Medulla oblongata (tissue), 1 donor: ENCODE results near the gene TCP11.
A peak's percentile ranks its signal among the peaks of the same experiment; 100 is the strongest.

Experiments used
- DNase-seq: peaks from one replicate; pipeline ENCODE4 v3.0.0-alpha.2; 2015; ENCODE audit errors: extremely low spot score

The TCP11 gene

DNA sequence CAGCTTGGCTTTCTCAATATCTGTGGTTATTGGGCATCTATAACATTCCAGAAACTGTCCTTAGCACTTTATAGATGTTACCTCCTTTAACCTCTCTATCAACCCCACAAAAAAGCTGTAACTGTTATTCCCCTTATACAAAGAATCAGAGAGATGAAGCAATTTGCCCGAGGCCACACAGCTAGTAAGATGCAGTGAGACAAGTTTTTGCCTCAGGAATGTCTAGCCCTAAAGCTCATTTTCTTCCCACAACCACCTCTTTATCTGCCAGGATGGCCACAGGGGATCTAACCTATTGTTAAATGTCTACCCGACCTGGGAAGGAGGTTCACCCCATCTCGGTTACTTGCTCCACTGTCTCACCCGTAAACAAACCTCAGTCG lies 31.9 kb upstream of the TCP11 start:
- DNase-seq: no peak

DNA sequence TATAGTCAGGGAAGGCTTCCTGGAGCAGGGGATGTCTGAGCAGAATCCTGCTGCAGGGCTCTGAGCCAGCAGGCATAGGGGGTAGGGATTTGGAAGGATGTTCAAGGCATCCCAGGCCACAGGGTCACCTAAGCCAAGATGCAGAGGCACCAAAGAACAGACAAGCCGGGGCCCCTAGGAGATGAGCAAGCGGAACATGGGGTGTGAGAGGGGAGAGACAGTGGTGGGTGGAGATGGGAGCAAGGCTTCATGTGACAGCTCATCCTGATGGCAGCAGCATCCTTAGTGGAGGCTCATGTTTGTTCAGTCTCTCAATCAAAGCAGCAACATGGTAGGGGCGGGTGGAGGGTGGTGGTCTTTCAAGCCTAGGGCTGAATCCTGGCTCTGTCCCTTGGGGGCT lies 29.8 kb upstream of the TCP11 start:
- no peak for DNase-seq

DNA sequence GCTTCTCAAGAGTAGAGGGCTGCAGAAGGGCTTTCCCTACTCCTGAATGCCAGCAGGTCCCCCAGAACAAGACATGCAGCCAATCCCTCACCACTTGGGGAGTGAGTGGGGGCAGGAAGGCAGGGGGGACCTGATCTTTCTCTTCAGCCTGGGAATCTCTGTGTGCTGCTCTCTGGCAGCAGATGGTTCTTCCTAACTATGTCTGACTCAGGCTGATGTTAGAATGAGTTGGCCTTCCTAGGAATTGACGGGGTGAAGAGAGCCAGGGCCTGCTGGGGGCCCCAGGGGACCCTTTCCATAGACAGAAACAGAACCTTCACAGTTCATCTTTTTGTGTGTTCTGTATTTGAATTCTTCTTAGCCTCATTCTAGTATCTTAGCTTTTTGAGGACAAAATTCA lies 29.0 kb upstream of the TCP11 start:
- DNase-seq: no peak

DNA sequence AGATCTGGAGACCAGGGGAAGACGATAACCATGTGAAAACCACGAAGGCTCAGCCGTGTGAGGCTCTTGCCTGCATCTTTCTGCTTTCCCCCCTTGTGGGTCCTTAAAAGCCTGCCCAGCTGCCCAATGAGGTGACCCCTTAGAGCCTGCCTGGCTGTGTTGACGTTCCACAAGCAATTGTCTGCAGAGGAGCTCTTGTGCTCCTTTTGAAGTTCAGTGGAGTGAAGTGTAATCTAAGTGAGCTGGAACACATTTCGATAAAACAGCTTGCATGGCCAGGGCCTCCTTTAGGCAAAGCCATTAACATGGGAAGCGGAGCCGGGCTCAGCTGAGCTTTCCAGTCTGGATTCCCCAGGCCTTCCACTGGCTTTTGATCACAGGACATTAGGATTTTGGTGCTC lies 27.3 kb upstream of the TCP11 start:
- DNase-seq: peak; percentile 37

DNA sequence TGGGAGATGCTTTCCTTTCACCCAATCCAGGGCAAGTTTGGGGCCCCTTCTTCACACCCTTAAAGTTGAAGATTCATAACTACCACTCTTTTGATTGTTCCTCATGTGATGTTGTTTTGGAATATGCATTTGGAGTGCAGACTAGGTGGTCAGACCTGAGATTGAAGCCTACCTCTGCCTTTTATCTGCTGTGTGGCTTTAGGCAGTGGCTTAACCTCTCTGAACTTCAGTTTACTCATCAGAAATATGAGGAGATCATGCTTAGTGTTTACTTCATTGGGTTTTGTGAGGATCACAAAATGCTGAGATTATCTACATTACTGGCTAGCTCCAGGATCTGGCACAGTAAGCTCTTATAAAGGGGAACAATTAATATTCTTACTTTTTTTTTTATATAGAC lies 26.4 kb upstream of the TCP11 start:
- DNase-seq: no peak

DNA sequence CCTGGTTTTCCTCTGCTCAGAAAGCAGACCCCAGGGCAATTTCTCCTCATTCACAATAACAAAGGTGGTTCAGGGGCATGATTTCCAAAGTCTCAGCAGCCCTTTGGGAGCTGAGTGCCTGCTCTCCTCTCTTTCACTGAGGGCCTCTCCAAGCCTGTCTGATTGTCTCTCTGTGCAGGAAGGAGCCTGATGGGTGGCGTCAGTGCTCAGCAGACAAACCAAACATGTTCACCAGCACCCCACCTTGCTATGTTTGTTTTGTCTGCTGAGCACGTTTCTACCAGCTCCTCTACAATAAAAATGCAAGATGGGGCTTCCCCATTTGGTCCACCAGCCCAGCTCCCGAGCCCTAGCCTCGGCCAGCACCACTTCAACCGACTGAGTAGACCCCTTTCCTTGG lies 25.4 kb upstream of the TCP11 start:
- no peak for DNase-seq

DNA sequence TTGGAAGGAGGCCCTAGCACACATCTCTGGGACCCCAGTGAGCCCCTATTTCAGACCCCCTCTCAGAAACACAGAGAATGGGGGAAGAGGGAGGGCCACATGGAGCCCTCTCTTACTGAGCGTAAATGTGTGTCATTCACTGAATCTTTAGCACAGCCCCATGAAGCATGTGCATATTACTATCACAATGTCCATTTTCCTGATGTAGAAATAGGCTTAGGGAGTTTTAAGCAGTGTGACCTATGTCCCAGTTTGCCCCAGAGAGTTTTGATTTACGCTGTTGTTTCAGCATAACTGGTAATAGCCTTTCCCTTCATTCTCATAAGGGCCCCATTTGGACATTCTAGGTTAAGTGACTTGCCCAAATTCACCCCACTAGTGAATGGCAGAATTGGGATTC lies 25.0 kb upstream of the TCP11 start:
- no peak for DNase-seq

DNA sequence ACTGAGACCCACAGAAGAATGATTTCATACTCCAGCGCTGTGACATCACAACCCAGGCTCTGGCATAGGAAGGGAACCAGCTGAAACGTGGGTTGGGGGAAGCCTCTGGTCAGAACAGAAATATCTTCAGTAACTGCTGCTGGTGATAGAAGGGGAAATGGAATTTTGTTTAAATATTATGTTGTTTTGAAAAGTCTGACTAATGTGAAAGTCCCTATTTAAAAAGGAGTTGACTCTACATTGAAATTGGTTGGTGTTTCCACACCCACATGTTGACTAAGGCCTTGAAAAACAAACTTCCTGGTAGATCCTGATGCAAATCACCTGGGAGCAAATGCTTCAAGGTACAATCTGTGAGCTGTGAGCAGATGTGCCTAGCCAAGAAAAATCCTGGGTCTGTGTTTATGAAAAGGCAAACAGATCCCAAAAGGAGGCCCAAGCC lies 24.5 kb upstream of the TCP11 start:
- no peak for DNase-seq

DNA sequence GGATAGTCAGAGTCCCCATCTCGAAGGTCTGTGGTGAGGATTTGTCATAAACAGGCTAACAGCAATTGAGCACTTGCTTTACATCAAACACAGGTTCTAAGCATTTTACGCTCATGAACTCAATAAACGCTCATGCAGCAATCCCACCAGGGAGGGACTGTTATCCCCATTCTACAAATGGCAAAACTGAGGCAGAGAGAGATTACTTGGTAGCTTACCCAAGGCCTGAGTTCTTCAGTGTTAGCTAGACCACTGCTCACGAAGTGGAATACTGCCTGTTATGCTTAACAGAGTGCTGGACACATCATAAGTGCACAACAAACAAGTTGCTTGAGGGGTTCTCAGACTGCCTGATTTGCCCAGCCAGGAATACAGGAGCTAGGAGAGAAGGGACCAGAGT lies 23.7 kb upstream of the TCP11 start:
- no peak for DNase-seq

DNA sequence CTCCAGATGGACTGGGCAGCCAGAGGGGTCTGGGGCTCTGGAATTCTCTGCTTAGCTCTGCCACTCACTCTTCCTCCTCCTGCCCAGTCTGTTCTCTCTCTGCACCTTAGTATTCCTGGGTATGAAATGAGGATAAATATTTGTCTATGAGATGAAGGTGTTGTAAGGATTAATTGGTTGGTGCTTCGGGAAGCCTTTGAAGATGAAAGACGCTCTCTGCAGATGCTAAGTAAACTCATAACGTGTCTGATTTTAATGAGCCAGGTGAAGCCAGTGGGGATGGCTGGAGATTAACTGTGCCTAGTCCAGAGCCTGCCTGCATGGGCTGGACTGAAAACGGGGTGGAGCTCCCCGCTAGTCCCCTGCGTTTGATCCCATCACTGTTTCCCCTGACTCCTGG lies 23.1 kb upstream of the TCP11 start:
- no peak for DNase-seq

DNA sequence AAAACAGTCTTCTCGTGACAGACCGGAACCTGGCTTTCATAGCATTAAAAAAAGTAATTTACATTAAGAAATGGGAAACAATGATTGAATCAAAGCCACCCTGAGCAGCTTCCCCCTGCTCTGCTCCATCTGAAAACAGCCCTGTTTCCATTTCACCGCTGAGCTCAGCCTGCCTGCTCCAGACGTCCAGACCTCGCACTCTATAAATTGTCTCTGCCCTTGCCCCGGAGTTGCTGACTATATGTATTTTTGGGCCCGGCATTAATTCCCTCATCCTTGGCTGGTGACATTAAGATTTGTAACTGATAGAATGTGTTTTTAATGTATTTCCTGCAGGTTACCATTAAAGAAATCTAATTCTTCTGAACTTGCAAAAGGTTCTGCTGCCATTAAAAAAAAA lies 22.7 kb upstream of the TCP11 start:
- no peak for DNase-seq

DNA sequence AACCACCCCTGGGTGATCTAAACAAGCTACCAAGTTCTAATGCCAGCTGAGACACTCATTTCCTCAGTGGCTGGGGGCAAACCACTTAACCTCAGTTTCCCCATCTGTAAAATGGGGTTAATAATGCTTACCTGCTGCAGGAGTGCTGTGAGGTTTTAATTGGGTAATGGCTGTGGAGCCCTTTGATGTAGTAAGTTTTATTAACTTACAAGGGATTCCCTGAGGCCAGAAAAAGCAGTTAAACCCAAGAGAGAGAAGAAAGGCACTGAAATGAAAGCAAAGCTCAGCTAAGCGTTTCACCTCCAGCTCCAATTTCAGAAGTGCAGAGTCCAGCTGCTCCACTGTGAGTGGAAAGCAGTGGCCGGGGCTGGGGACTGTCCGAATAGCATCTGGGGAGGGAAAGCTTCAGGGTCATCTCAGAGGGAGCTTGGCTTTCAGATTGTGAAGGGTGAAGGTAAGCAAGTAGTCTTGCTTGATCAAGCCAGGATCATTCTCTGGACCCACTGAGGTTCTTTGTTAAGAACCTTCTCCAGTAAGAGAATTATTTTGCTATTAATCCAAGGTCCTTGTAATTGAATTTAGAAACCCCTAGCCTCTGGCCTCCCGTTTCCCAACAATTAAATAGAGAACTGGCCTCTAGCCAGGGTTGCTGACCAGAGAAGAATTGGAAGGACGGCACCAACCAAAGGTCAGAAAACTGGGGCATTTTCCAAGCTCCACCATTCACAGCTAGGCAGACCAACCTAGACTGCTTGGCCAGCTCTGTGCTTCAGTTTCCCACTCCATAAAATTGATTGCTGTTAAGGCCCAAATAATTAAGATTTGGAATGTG lies 20.9 kb upstream of the TCP11 start:
- peak; percentile 64 for DNase-seq

DNA sequence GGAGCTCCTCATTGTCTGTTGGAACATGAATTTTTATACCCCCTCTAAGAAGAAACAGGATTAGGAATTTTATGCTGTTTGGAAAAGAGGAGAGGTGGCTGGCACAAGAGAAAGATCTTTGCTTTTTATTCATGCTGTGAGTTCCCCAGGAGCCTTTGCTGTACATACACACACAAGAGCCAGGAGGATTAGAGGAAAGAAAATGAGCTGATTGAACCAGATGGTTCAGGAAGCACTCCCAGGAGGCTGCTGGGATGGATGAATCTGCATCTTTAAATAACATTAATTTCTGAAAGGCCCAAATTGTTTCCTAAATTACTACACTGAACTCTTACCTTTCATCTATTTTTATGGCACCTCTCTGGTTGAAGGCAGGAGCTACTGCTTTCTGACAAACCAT lies 20.1 kb upstream of the TCP11 start:
- no peak for DNase-seq

DNA sequence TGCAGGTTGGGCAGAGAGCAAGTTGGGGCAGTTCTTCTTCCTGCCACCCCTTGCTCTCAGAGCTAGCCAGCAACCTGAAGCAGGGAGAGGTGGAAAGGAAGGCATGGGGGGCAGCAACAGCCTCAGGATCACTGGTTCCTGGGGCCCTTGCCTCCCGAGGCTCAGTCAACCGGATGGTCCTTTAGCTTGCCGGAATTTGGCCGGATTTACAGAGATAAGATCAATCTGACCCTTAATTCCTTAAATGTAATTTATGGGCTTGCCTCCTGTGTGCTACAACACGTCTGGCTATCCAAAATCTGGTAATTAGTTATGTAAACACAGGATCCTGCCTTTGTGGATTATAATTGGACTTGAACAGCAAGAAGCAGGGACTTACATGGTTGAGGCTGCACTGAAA lies 19.5 kb upstream of the TCP11 start:
- no peak for DNase-seq

DNA sequence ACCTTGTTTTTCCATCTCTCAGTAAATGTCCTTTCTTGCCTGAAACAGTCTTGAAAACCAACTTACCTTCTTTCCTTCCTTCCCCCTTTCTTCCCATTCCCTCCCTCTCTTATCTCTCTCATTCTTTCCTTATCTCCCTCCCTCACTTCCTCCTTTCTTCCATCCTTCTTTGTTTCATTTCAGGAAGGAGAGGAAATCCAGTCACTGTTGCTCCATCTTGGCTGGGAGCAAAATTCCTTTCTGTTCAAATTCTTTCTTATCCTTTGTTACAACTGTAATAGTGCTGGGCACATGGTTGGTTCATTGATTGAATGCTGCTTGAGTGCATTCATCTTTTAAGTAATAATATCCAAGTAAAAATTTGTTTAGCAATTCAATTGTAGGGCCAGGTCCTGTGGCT lies 17.4 kb upstream of the TCP11 start:
- DNase-seq: no peak

DNA sequence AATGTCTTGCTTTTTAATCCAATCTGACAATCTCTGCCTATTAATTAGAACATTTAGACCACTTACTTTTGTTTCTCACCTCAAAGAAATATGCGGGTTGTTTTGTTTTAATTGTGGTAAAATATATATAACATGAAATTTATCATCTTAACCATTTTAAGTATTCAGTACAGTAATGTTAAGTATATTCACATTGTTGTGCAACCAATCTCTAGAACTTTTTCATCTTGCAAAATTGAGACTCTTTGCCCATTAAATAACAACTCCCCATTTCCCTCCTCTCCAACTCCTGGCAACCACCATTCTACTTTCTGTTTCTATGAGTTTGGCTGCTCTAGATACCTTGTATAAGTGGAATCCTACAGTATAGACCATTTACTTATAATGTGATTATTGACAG lies 13.8 kb upstream of the TCP11 start:
- DNase-seq: no peak

DNA sequence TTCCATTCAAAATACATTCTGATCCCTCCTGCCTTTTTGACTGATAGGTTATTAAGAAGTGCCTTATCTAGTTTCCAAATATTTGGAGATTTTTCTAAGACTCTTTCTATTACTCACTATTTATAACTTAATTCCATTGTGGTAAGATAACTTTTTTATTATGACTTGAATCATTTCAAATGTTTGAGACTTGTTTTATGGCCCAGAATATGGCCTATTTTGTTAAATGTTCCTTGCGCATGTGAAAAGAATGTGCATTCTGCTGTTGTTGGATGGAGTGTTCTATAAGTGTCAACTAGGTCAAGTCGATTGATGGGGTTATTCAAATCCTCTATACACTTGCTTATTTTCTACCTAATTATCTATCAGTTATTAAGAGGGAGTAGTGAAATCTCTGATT lies 13.1 kb upstream of the TCP11 start:
- no peak for DNase-seq

DNA sequence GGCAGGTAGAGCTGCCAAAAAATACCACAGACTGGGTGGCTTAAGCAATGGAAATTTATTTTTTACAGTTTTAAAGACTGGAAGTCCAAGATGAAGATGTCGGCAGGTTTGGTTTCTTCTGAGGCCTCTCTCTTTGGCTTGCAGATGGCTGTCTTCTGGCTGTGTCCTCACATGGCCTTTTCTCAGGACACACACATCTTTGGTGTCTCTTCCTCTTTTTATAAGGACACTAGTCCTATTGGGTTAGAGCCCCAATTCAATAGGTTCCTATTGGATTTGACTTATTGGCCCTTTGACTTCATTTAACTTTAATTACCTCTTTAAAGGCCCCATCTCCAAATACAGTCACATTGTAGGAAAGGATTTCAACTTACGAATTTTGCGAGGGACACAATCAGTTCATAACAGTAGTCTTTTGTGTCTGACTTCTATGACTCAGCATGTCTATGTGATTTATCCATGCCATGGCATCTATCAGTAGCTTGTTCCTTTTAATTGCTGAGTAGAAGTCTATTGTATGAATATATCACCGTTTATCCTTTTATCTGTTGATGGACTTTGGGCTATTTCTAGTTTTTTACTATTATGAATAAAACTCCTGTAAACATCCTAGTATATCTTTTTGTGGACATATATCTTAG lies 11.0 kb upstream of the TCP11 start:
- peak; percentile 53 for DNase-seq

DNA sequence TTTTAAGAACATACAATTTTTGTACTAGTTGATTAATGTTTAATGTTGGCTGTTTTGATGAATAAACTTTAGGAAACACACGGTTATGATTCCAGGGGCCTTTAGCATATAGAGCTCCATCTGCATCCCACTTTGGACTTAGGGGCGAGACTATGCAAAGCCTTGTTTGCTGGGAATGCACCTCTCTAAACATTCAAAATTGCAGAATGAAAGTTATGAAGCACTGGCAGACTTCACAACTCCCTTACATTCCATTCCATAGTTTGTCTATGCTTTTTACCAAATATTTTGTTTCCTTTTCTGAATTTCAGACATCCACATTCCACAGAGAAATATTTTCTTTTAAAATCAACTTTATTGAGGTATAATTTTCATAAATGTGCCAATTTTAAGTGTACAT lies 10.3 kb upstream of the TCP11 start:
- no peak for DNase-seq

DNA sequence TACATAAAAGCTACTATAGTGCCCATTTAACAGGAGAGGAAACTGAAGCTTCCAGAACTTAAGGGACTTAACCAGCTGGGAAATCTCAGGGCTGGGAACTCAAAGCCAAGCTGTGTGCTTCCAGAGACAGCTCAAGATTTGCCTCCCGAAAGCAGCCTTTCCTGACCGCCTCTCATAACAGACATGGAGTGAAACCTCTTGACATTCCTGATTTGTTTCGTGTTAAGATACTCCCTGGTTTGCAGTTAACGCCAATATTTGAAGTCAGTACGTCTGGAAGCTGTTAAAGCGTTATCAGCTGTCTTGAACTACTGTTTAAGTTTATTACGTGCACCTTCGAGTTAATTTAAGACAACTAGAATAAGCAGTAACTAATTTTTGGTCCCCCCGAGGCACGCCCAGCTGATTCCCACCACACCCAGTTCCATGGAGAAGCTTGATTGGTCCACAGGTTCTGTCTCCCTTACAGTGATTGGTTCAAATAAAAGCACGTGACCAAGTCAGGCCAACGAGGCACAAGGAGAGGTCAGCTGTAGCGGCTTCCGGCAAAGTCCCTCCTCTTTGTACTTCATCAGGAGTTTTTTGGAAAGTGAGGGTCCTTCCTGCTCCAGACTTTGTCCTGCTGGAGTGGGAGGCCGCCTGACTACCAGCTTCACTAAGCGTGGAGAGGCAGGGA lies 8.9 kb upstream of the TCP11 start:
- DNase-seq: no peak

DNA sequence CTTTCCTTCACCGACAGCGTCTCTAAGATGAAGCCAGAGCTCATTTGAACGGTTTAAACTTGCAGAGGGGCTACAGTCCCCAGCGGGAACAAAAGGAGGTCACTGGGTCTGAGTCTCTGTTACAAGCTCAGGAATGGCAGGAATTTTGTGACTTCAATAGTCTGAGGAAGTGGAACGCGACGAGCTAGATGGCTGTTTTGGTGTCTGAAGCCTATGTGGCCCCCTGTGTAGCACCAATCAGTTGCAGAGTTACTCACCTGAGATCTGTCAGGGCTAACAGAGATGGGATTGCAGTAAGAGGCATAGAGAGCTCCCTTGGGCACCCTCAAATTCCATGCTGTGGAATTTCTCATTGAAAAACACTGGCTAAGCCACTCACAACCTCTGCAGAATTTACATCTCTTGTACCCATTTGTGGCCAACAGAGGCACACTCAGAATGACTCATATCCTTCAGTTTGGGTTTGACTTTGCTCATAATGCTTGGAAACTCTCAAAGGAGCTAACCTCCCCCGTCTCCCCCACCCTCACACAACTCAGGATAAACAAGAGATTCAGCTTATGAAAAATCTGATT lies 7.1 kb upstream of the TCP11 start:
- no peak for DNase-seq

DNA sequence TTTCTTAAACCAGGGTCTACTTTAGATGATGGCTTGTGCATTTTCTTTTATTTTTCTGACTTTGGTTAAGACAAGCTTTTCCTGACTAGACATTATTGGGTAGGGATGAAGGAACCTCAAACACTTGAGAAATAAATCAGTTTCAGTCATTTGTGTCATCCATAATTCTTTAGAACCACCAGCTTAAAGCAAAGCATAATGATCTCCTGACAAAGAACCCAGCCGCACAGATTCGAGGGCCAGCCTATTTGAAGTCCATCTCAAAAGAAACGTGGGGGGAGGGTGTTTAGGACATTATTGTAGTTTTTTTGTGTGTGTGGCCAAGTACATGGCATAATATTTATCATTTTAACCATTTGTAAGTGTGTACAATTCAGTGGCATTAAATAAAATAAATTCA lies 6.3 kb upstream of the TCP11 start:
- DNase-seq: no peak

DNA sequence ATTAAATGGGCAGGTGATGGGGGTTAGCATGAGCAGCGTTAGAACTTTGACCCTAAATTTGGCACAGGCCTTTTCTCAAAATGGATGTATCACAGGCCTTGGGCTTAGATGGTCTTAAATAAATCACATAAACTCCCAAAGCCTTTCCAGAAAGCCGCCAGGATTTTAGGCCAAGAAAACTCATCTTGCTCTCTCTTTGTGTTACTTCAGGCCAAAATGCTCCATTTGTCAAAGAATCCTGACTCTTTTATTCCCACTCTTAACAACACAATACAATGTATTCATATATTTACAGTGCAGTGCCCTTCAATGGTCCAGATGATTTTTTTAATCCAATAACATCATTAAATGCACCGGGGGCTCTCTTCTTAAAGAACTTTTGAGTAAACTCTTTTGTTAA lies 5.9 kb upstream of the TCP11 start:
- no peak for DNase-seq
